ENCODE results near the gene ADRA2B.
"Not testable (repeated sequence)": the region's sequence is repeated elsewhere in the genome, so short reads cannot be mapped to it uniquely, and the experiment has no call there.

The ADRA2B gene

DNA sequence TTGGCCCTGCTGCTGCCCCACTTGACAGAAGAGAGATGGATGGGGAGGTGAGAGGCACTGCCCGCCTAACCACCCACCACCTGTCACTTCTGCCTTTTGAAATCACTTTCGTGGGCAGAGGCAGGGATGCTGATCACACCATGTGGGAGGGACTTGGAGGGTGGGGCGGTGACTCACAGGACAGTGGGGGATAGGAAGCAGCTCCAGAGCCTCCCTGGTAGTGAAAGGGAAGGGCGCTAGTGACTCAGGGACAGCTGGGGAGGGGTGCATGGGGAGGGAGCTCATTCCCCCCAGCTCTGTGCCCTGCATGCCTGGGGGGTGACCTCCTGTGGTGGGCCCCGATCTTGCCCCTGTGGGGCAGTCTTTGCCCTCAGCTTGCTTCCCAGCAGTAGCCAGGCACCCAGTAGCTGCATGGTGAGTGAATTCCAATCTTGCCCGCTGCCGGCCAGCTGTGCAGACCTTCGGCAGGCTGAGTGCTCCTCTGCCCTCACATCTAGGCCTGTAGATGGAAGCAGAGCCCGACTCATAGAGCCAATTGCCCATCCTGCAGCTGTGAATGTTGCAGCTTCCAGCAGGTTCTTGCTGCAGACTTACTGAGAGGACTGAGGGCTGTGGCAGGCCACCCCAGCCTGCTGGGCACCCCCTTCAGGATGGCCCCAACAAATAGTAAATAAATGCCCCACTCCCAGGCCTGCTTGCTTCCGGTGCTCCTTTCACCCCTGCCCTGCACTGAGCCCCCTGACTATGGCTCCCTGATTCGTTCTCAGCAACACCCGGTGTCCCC, 53.1 kb downstream of the ADRA2B start:
- not testable (repeated sequence) for H3K27ac Mint-ChIP-seq; H3K9me3 Mint-ChIP-seq; DNase-seq; H3K27me3 Mint-ChIP-seq; H3K36me3 Mint-ChIP-seq (ENCODE audit: low read depth); H3K4me3 Mint-ChIP-seq; H3K4me1 Mint-ChIP-seq (ENCODE audit: low read depth)
